ENCODE results near the gene TMEM150B. TPM values are rescaled to one million over a fixed set of nuclear protein-coding genes. Genes with fewer than 3 reads are reported as not detected.

Gene TMEM150B
- total RNA-seq, 1 experiment from 2014 or later = not detected

- TF ChIP-seq EZH2 (IDR thresholded peaks at IDR 0.05; ENCODE audit: low read length, unreplicated experiment) (no peak), CTCF (conservative IDR thresholded peaks at IDR 0.05; ENCODE audit: low read depth, low read length) (no peak), EZH2phosphoT487 (IDR thresholded peaks at IDR 0.05; ENCODE audit: borderline replicate concordance, low read length) (no peak)
- DNase-seq = peak; percentile 39
- BruUV-seq (replicated peaks) = no TSS peak
- no peaks in the 10 kb centered on the region for H3K36me3 ChIP-seq (ENCODE audit: low read depth, low read length)
- H3K27ac ChIP-seq (ENCODE audit: low read length) = no peak overlapping the region
- ChIA-PET POLR2A (ENCODE audit: unreplicated experiment) (no interaction called here), CTCF (interaction anchor here (1.8 kb wide), 1 partner anchor 33 kb away, joined by 5 read pairs; the partner anchor contains the start of gene KMT5C)
- no peak overlapping the region for H3K4me3 ChIP-seq (ENCODE audit: low read length)
- intact Hi-C loops (cut with micrococcal nuclease) = no loop called here
- H3K9ac ChIP-seq (ENCODE audit: low read length) = no peak overlapping the region
- no peaks in the 10 kb centered on the region for H4K20me1 ChIP-seq (ENCODE audit: low read length)
- no peaks in the 10 kb centered on the region for H3F3A ChIP-seq (ENCODE audit: low read length, unreplicated experiment)
- H3K9me2 ChIP-seq (replicated peaks; ENCODE audit: low read length) = no peaks in the 10 kb centered on the region
- ATAC-seq = no peak
- no peaks in the 10 kb centered on the region for H3K79me2 ChIP-seq (ENCODE audit: low read length)
- no peak overlapping the region for H2AFZ ChIP-seq (ENCODE audit: low read length)
- no peaks in the 10 kb centered on the region for H3K27me3 ChIP-seq (ENCODE audit: low read length)
- no peaks in the 10 kb centered on the region for H3K9me3 ChIP-seq (ENCODE audit: low read length)
- H3K4me2 ChIP-seq (ENCODE audit: low read length) = no peak overlapping the region
- peaks cover 7% of the 10 kb centered on the region; the same call in 1 of the 2 replicates for H3K4me1 ChIP-seq (ENCODE audit: insufficient read depth, low read length)
Measured at GRCh38 chr19:55305983-55306562, 19.1 kb downstream of the TMEM150B start.

- no peaks in the 10 kb centered on the region for H3K9me2 ChIP-seq (replicated peaks; ENCODE audit: low read length)
- POLR2A ChIA-PET (ENCODE audit: unreplicated experiment) = no interaction called here
- H3F3A ChIP-seq (ENCODE audit: low read length, unreplicated experiment) = no peaks in the 10 kb centered on the region
- no peak overlapping the region for H3K9ac ChIP-seq (ENCODE audit: low read length)
- CTCF ChIA-PET = interaction anchor here (1.8 kb wide), 1 partner anchor 34 kb away, joined by 5 read pairs; the partner anchor contains the start of gene KMT5C
- no TSS peak for BruUV-seq (replicated peaks)
- no peak overlapping the region for H3K27ac ChIP-seq (ENCODE audit: low read length)
- ATAC-seq (peak; percentile 55), DNase-seq (peak; percentile 56)
- H3K79me2 ChIP-seq (ENCODE audit: low read length) = no peaks in the 10 kb centered on the region
- H3K4me1 ChIP-seq (ENCODE audit: insufficient read depth, low read length) = peaks cover 7% of the 10 kb centered on the region; the same call in 1 of the 2 replicates
- no peak overlapping the region for H3K4me2 ChIP-seq (ENCODE audit: low read length)
- H2AFZ ChIP-seq (ENCODE audit: low read length) = no peak overlapping the region
- TF ChIP-seq CTCF (conservative IDR thresholded peaks at IDR 0.05; ENCODE audit: low read depth, low read length) (no peak), EZH2 (IDR thresholded peaks at IDR 0.05; ENCODE audit: low read length, unreplicated experiment) (no peak), EZH2phosphoT487 (IDR thresholded peaks at IDR 0.05; ENCODE audit: borderline replicate concordance, low read length) (no peak)
- H3K4me3 ChIP-seq (ENCODE audit: low read length) = no peak overlapping the region
- H4K20me1 ChIP-seq (ENCODE audit: low read length) = no peaks in the 10 kb centered on the region
- intact Hi-C loops (cut with micrococcal nuclease) = no loop called here
- no peaks in the 10 kb centered on the region for H3K9me3 ChIP-seq (ENCODE audit: low read length)
- H3K27me3 ChIP-seq (ENCODE audit: low read length) = no peaks in the 10 kb centered on the region
- H3K36me3 ChIP-seq (ENCODE audit: low read depth, low read length) = no peaks in the 10 kb centered on the region
Measured at GRCh38 chr19:55305491-55305890, 19.6 kb downstream of the TMEM150B start.

GRCh38 chr19:55304980-55305379, 20.2 kb downstream of the TMEM150B start:
- Histone ChIP-seq H3K4me3 (ENCODE audit: low read length) (no peak overlapping the region), H3K9ac (ENCODE audit: low read length) (no peak overlapping the region), H3K4me1 (ENCODE audit: insufficient read depth, low read length) (peaks cover 7% of the 10 kb centered on the region; the same call in 1 of the 2 replicates), H3K9me3 (ENCODE audit: low read length) (no peaks in the 10 kb centered on the region), H3K27ac (ENCODE audit: low read length) (no peak overlapping the region), H2AFZ (ENCODE audit: low read length) (no peak overlapping the region), H3K4me2 (ENCODE audit: low read length) (no peak overlapping the region), H3F3A (ENCODE audit: low read length, unreplicated experiment) (no peaks in the 10 kb centered on the region), H3K36me3 (ENCODE audit: low read depth, low read length) (no peaks in the 10 kb centered on the region), H3K79me2 (ENCODE audit: low read length) (no peaks in the 10 kb centered on the region), H3K27me3 (ENCODE audit: low read length) (no peaks in the 10 kb centered on the region), H3K9me2 (replicated peaks; ENCODE audit: low read length) (no peaks in the 10 kb centered on the region), H4K20me1 (ENCODE audit: low read length) (no peaks in the 10 kb centered on the region)
- BruUV-seq (replicated peaks) = no TSS peak
- no peak for DNase-seq
- POLR2A ChIA-PET (ENCODE audit: unreplicated experiment) = no interaction called here
- TF ChIP-seq EZH2phosphoT487 (IDR thresholded peaks at IDR 0.05; ENCODE audit: borderline replicate concordance, low read length) (no peak), EZH2 (IDR thresholded peaks at IDR 0.05; ENCODE audit: low read length, unreplicated experiment) (no peak), CTCF (conservative IDR thresholded peaks at IDR 0.05; ENCODE audit: low read depth, low read length) (no peak)
- intact Hi-C loops (cut with micrococcal nuclease) = loop anchor here (5.0 kb wide), 1 partner anchor 67 kb away; the partner anchor contains the start of gene IL11
- ATAC-seq = no peak
- CTCF ChIA-PET = no interaction called here

Measured in PC-3 (cell line).